Cardiac septum (tissue), 1 donor: Measurements from ENCODE around the gene ALDOC. TPM values are rescaled to one million over a fixed set of nuclear protein-coding genes. Genes with fewer than 3 reads are reported as not detected.

Experiments
- DNase-seq: peaks from one replicate; pipeline ENCODE4 v3.0.0-alpha.2; 2020; ENCODE audit warnings: low spot score
- intact Hi-C: fragments of 100-400 bp; cut with DNase I; formaldehyde crosslinking; loops from one replicate; pipeline ENCODE4 v1.14.0; 2022
- total RNA-seq: library from RNA; stranded (reverse); fragmentation: NEBNext Ultra II Directional; extraction: Animal tissue kit (Norgen Biotek cat#: 25700); gene quantifications from one replicate; pipeline ENCODE4 v1.2.1, GENCODE V29; 2021
- donor health status: DM: no; HTN: no; CAD: no.

Gene ALDOC
- total RNA-seq, 1 donor from 2014 or later: 326 TPM

GRCh38 chr17:28563475-28563874 is 13.2 kb downstream of the ALDOC start:
- no peak for DNase-seq
- intact Hi-C loops: no loop called here

GRCh38 chr17:28555022-28555421 is 21.7 kb downstream of the ALDOC start:
- no peak for DNase-seq
- intact Hi-C loops: no loop called here

- intact Hi-C loops: no loop called here
- DNase-seq: no peak
Observed at GRCh38 chr17:28554565-28554964, 22.1 kb downstream of the ALDOC start.

GRCh38 chr17:28553000-28553505 is 23.6 kb downstream of the ALDOC start:
- intact Hi-C loops: loop anchor here (2.0 kb wide), 1 partner anchor 18 kb away; the partner anchor contains the start of gene PIGS
- no peak for DNase-seq

- intact Hi-C loops: loop anchor here (2.0 kb wide), 1 partner anchor 18 kb away; the partner anchor contains the start of gene PIGS
- peak; percentile 93 for DNase-seq
Observed at GRCh38 chr17:28552176-28552999, 24.3 kb downstream of the ALDOC start, which contains the start of gene UNC119. UNC119 (minus strand) TSS chr17:28552624; CDS start chr17:28552557, 67 bp downstream.

GRCh38 chr17:28551421-28552175 is 25.1 kb downstream of the ALDOC start:
- intact Hi-C loops: loop anchor here (2.0 kb wide), 1 partner anchor 19 kb away; the partner anchor contains the start of gene PIGS
- DNase-seq: no peak

- intact Hi-C loops: no loop called here
- no peak for DNase-seq
Observed at GRCh38 chr17:28550858-28551257, 25.8 kb downstream of the ALDOC start.

- intact Hi-C loops: loop anchor here (2.0 kb wide), 1 partner anchor 63 kb away; no protein-coding TSS in a partner anchor
- DNase-seq: no peak
Observed at GRCh38 chr17:28549236-28550132, 27.2 kb downstream of the ALDOC start.

- no peak for DNase-seq
- intact Hi-C loops: loop anchor here (2.0 kb wide), 1 partner anchor 64 kb away; no protein-coding TSS in a partner anchor
Observed at GRCh38 chr17:28548417-28549130, 28.1 kb downstream of the ALDOC start.

- DNase-seq: peak; percentile 92
- intact Hi-C loops: loop anchor here (2.0 kb wide), 1 partner anchor 65 kb away; no protein-coding TSS in a partner anchor
Observed at GRCh38 chr17:28547623-28548416, 28.9 kb downstream of the ALDOC start.

- intact Hi-C loops: no loop called here
Observed at GRCh38 chr17:28547096-28547622, 29.5 kb downstream of the ALDOC start.

GRCh38 chr17:28545787-28546415 is 30.8 kb downstream of the ALDOC start:
- DNase-seq: no peak

More at GRCh38 chr17:28547096-28547622, 29.5 kb downstream of the ALDOC start:
- no peak for DNase-seq

GRCh38 chr17:28545141-28545503 is 31.6 kb downstream of the ALDOC start:
- DNase-seq: no peak
- intact Hi-C loops: no loop called here

More at GRCh38 chr17:28545787-28546415, 30.8 kb downstream of the ALDOC start:
- intact Hi-C loops: no loop called here

GRCh38 chr17:28544402-28545140 is 32.1 kb downstream of the ALDOC start:
- no peak for DNase-seq
- intact Hi-C loops: no loop called here

- intact Hi-C loops: no loop called here
- no peak for DNase-seq
Observed at GRCh38 chr17:28541439-28541838, 35.3 kb downstream of the ALDOC start.

GRCh38 chr17:28540231-28540630 is 36.5 kb downstream of the ALDOC start:
- no peak for DNase-seq
- intact Hi-C loops: no loop called here
